ENCODE data around the gene SMYD3. TPM values are rescaled to one million over a fixed set of nuclear protein-coding genes. Genes with fewer than 3 reads are reported as not detected.

The SMYD3 gene
- total and polyA plus RNA-seq, 9 of the 15 experiments (the other 6 are each of a cell fraction or from before 2014, with no cell fraction given), result 128 to 440 (median 197) TPM

GRCh38 chr1:245983294-245983967 lies 523.6 kb downstream of the SMYD3 start:
- no TSS peak for BruUV-seq (replicated peaks)
- DNase-seq (ENCODE audit: extremely low read depth in 1 of 4, low spot score in 3 of 4), result no peak
- CTCF ChIA-PET (ENCODE audit: low intra/inter-chr PET ratio), result no interaction called here
- no peak for FAIRE-seq
- Histone ChIP-seq H3K4me1 (replicated peaks in 1 of 2; ENCODE audit: control insufficient read depth in 2 of 2, insufficient read depth in 2 of 2, low read length in 2 of 2) (peaks cover 0 to 16% of the 10 kb centered on the region in 2 experiments; a peak in 4 of 5 replicates), H4K20me1 (replicated peaks; ENCODE audit: control insufficient read depth, insufficient read depth, low read length) (0 out of 2 replicates have a peak, but pooled peaks cover 4% of the 10 kb centered on the region), H3K27me3 (ENCODE audit: control insufficient read depth in 2 of 2, insufficient read depth in 2 of 2, low read length in 2 of 2) (no peaks in the 10 kb centered on the region), H2AFZ (ENCODE audit: low read depth, low read length) (no peak overlapping the region), H3K36me3 (ENCODE audit: control insufficient read depth, insufficient read depth, low read length) (peaks cover 52% of the 10 kb centered on the region; the same call in 2 of the 3 replicates), H3K9ac (ENCODE audit: insufficient read depth in 1 of 2, low read depth in 2 of 2, low read length in 2 of 2) (no peak overlapping the region), H3K27ac (ENCODE audit: extremely low read depth, low read depth, low read length) (no peak overlapping the region), H3K4me3 (no peak overlapping the region), H3K9me1 (ENCODE audit: control insufficient read depth, insufficient read depth, low read length) (peaks cover 2% of the 10 kb centered on the region), H3K4me2 (ENCODE audit: insufficient read depth, low read length) (no peak overlapping the region), H3K9me3 (replicated peaks; ENCODE audit: control insufficient read depth, insufficient read depth, low read depth, low read length) (no peaks in the 10 kb centered on the region), H3K79me2 (ENCODE audit: control insufficient read depth, insufficient read depth, low read length) (peaks cover 99% of the 10 kb centered on the region)
- TF ChIP-seq GTF2A2 (tag; IDR thresholded peaks at IDR 0.05), result no peak
- ATAC-seq, result no peak
- in situ Hi-C loops (cut with MboI) (no loop called here), intact Hi-C loops (cut with micrococcal nuclease) (no loop called here)
- POLR2A ChIA-PET, result interaction anchor here (0.6 to 0.7 kb wide), 2 partner anchors 19 to 381 kb away, joined by 4 read pairs; no protein-coding TSS in a partner anchor
- WGBS (ENCODE audit: insufficient coverage, low coverage, missing lambda C conversion rate), result 88% methylated on average over 7 of the region's 7 CpGs

GRCh38 chr1:245979589-245979988 lies 527.5 kb downstream of the SMYD3 start:
- no TSS peak for BruUV-seq (replicated peaks)
- no peak overlapping the region for H3K4me2 ChIP-seq (ENCODE audit: insufficient read depth, low read length)
- ATAC-seq (no peak), FAIRE-seq (no peak), DNase-seq (ENCODE audit: extremely low read depth in 1 of 4, low spot score in 3 of 4) (no peak)
- ChIA-PET CTCF (ENCODE audit: low intra/inter-chr PET ratio) (no interaction called here), POLR2A (interaction anchor here (1.6 kb wide), 1 partner anchor 9 kb away, joined by 11 read pairs; no protein-coding TSS in a partner anchor)
- no peaks in the 10 kb centered on the region for H3K27me3 ChIP-seq (ENCODE audit: control insufficient read depth in 2 of 2, insufficient read depth in 2 of 2, low read length in 2 of 2)
- WGBS (ENCODE audit: insufficient coverage, low coverage, missing lambda C conversion rate), result 96% methylated on average over 9 of the region's 9 CpGs
- H3K4me3 ChIP-seq, result no peak overlapping the region
- H2AFZ ChIP-seq (ENCODE audit: low read depth, low read length), result no peak overlapping the region
- TF ChIP-seq GATA2 (CRISPR knock-in tag; IDR thresholded peaks at IDR 0.05) (no peak), NFYB (IDR thresholded peaks at IDR 0.05; ENCODE audit: extremely low read depth, insufficient read length) (no peak), ZNF644 (tag; IDR thresholded peaks at IDR 0.05; ENCODE audit: low read depth) (no peak), HNRNPLL (IDR thresholded peaks at IDR 0.05; ENCODE audit: low read depth, low read length, poor library complexity, severe bottlenecking) (no peak), SAP30 (IDR thresholded peaks at IDR 0.05; ENCODE audit: borderline replicate concordance, insufficient read depth, low read depth, low read length, poor library complexity, severe bottlenecking) (no peak), KAT8 (IDR thresholded peaks at IDR 0.05; ENCODE audit: low read depth) (no peak)
- TF ChIP-seq, protein P1, sequence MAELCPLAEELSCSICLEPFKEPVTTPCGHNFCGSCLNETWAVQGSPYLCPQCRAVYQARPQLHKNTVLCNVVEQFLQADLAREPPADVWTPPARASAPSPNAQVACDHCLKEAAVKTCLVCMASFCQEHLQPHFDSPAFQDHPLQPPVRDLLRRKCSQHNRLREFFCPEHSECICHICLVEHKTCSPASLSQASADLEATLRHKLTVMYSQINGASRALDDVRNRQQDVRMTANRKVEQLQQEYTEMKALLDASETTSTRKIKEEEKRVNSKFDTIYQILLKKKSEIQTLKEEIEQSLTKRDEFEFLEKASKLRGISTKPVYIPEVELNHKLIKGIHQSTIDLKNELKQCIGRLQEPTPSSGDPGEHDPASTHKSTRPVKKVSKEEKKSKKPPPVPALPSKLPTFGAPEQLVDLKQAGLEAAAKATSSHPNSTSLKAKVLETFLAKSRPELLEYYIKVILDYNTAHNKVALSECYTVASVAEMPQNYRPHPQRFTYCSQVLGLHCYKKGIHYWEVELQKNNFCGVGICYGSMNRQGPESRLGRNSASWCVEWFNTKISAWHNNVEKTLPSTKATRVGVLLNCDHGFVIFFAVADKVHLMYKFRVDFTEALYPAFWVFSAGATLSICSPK (IDR thresholded peaks at IDR 0.05; ENCODE audit: borderline replicate concordance), result no peak
- peaks cover 51% of the 10 kb centered on the region; the same call in 2 of the 3 replicates for H3K36me3 ChIP-seq (ENCODE audit: control insufficient read depth, insufficient read depth, low read length)
- no peaks in the 10 kb centered on the region for H3K9me1 ChIP-seq (ENCODE audit: control insufficient read depth, insufficient read depth, low read length)
- in situ Hi-C loops (cut with MboI) (no loop called here), intact Hi-C loops (cut with micrococcal nuclease) (no loop called here)
- H3K9ac ChIP-seq (ENCODE audit: insufficient read depth in 1 of 2, low read depth in 2 of 2, low read length in 2 of 2), result no peak overlapping the region
- H3K9me3 ChIP-seq (replicated peaks; ENCODE audit: control insufficient read depth, insufficient read depth, low read depth, low read length), result no peaks in the 10 kb centered on the region
- peaks cover 0 to 1% of the 10 kb centered on the region in 2 experiments; a peak in 1 of 5 replicates for H3K4me1 ChIP-seq (replicated peaks in 1 of 2; ENCODE audit: control insufficient read depth in 2 of 2, insufficient read depth in 2 of 2, low read length in 2 of 2)
- H4K20me1 ChIP-seq (replicated peaks; ENCODE audit: control insufficient read depth, insufficient read depth, low read length), result 0 out of 2 replicates have a peak, but pooled peaks cover 4% of the 10 kb centered on the region
- no peak overlapping the region for H3K27ac ChIP-seq (ENCODE audit: extremely low read depth, low read depth, low read length)
- H3K79me2 ChIP-seq (ENCODE audit: control insufficient read depth, insufficient read depth, low read length), result peaks cover 74% of the 10 kb centered on the region

All from K562 (cell line).